ENCODE data around the gene RFC5. TPM values are rescaled to one million over a fixed set of nuclear protein-coding genes. Genes with fewer than 3 reads are reported as not detected.

Gene RFC5
- total RNA-seq, 1 experiment from 2014 or later = 50.4 TPM

- H2AFZ ChIP-seq (ENCODE audit: low read length) = no peak overlapping the region
- TF ChIP-seq CTCF (conservative IDR thresholded peaks at IDR 0.05) = no peak
- no peak for DNase-seq
- no peak overlapping the region for H3K4me2 ChIP-seq (ENCODE audit: insufficient read depth, insufficient read length, low read length)
- no CpG with 5 or more reads among the region's 5 CpGs for WGBS (ENCODE audit: extremely low coverage, insufficient read length, low lambda C conversion rate)
- peaks cover 9% of the 10 kb centered on the region for H3K27me3 Mint-ChIP-seq (ENCODE audit: low read depth)
- no peak overlapping the region for H3K4me3 Mint-ChIP-seq
- H3K27ac Mint-ChIP-seq = no peak overlapping the region
- no peaks in the 10 kb centered on the region for H3K9me3 ChIP-seq (ENCODE audit: control insufficient read depth, low read depth, low read length)
- H3K36me3 Mint-ChIP-seq (ENCODE audit: insufficient read depth in 1 of 3, low read depth in 3 of 3) = no peaks in the 10 kb centered on the region
- H3K4ac ChIP-seq (ENCODE audit: low read depth, low read length) = no peak overlapping the region
- H3K23ac ChIP-seq (ENCODE audit: insufficient read length, low read depth, low read length) = no peak overlapping the region
- H3K14ac ChIP-seq (ENCODE audit: insufficient read depth, low read length) = no peak overlapping the region
- no peaks in the 10 kb centered on the region; the same call in 1 of the 2 replicates for H3K27me3 ChIP-seq (ENCODE audit: insufficient read depth, low read length)
- no peak overlapping the region for H4K5ac ChIP-seq (ENCODE audit: insufficient read length, low read depth, low read length)
- no peak overlapping the region for H3K9ac ChIP-seq (ENCODE audit: extremely low read depth, insufficient read length, low read length)
- no peak overlapping the region for H2AK5ac ChIP-seq (ENCODE audit: insufficient read length, low read length)
- H3K79me1 ChIP-seq (ENCODE audit: insufficient read depth, low read depth, low read length, poor library complexity, severe bottlenecking) = no peaks in the 10 kb centered on the region
- H3K4me1 Mint-ChIP-seq = 0 out of 4 replicates have a peak, but pooled peaks cover 0 to 2% of the 10 kb centered on the region in 2 experiments
- H4K20me1 ChIP-seq (ENCODE audit: control insufficient read depth, insufficient read depth, insufficient read length) = no peaks in the 10 kb centered on the region
- H3K79me2 ChIP-seq (ENCODE audit: insufficient read depth, low read length) = no peaks in the 10 kb centered on the region
- H3K18ac ChIP-seq (ENCODE audit: insufficient read length, low read depth, low read length) = no peak overlapping the region
- H4K8ac ChIP-seq (replicated peaks; ENCODE audit: insufficient read length, low read depth, low read length) = no peak overlapping the region
- H3K4me1 ChIP-seq (ENCODE audit: insufficient read depth, low read length) = 0 out of 2 replicates have a peak, but pooled peaks cover 2% of the 10 kb centered on the region
- H2BK20ac ChIP-seq (ENCODE audit: low read depth, low read length, poor library complexity, severe bottlenecking) = no peak overlapping the region
- no peaks in the 10 kb centered on the region for H3K23me2 ChIP-seq (ENCODE audit: insufficient read length, low read depth, low read length, poor library complexity, severe bottlenecking)
- H4K91ac ChIP-seq (ENCODE audit: insufficient read length, low read depth, low read length) = no peak overlapping the region
- H2BK12ac ChIP-seq (ENCODE audit: insufficient read length, low read depth, low read length) = no peak overlapping the region
- H3T11ph ChIP-seq (ENCODE audit: low read length) = no peak overlapping the region
- H3K56ac ChIP-seq (ENCODE audit: insufficient read length, low read depth, low read length) = no peak overlapping the region
- no peak overlapping the region for H2BK5ac ChIP-seq (ENCODE audit: insufficient read length, low read length)
- H3K27ac ChIP-seq (ENCODE audit: insufficient read length, low read depth, low read length) = no peak overlapping the region
- no peaks in the 10 kb centered on the region for H3K9me3 Mint-ChIP-seq
- H2BK15ac ChIP-seq (ENCODE audit: low read depth, low read length) = no peak overlapping the region
- no peak overlapping the region for H2BK120ac ChIP-seq (ENCODE audit: low read depth, low read length, poor library complexity, severe bottlenecking)
These were observed 35.2 kb upstream of the RFC5 start for GRCh38 chr12:117981267-117981666.

All from H9 (cell line).